Measurements from ENCODE around the gene YPEL1.

Gene YPEL1

GRCh38 chr22:21650280-21650679, 85.3 kb downstream of the YPEL1 start:
- no peaks in the 10 kb centered on the region for H3K9me3 ChIP-seq (ENCODE audit: low read depth, low read length)
- H3K9ac ChIP-seq (ENCODE audit: insufficient read length): no peak overlapping the region
- no peak for DNase-seq (ENCODE audit: low read depth, low spot score)
- H3K4me3 ChIP-seq: no peak overlapping the region
- H3K27ac ChIP-seq: no peak overlapping the region
- TF ChIP-seq FOXP2 (optimal IDR thresholded peaks at IDR 0.05; ENCODE audit: control extremely low read depth, extremely low read length, insufficient read depth) (no peak), EZH2 (IDR thresholded peaks at IDR 0.05) (no peak), POLR2AphosphoS5 (IDR thresholded peaks at IDR 0.05; ENCODE audit: borderline replicate concordance, low read depth, low read length) (no peak)
- peaks cover 3% of the 10 kb centered on the region; the same call in 1 of the 2 replicates for H3K36me3 ChIP-seq (ENCODE audit: insufficient read depth, low read length)
